Epithelial cell of esophagus (primary cell): ENCODE results near the gene PTPRM.

Source experiments
- DNase-seq: peaks from one replicate; pipeline ENCODE4 v3.0.0; 2010; ENCODE audit warnings: low read depth
- H3K4me3 ChIP-seq: 2 replicates; pipeline ENCODE4 v1.5.1; 2011; ENCODE audit warnings: mild to moderate bottlenecking, low read length, control low read depth
- TF ChIP-seq, protein P1 (sequence below): IDR thresholded peaks from 2 replicates; pipeline ENCODE4 v1.5.1; 2011; ENCODE audit warnings: low read depth, mild to moderate bottlenecking, low read length, control low read depth, inconsistent platforms; ENCODE audit not compliant: insufficient read depth; ENCODE audit errors: missing control alignments

Gene PTPRM

DNA sequence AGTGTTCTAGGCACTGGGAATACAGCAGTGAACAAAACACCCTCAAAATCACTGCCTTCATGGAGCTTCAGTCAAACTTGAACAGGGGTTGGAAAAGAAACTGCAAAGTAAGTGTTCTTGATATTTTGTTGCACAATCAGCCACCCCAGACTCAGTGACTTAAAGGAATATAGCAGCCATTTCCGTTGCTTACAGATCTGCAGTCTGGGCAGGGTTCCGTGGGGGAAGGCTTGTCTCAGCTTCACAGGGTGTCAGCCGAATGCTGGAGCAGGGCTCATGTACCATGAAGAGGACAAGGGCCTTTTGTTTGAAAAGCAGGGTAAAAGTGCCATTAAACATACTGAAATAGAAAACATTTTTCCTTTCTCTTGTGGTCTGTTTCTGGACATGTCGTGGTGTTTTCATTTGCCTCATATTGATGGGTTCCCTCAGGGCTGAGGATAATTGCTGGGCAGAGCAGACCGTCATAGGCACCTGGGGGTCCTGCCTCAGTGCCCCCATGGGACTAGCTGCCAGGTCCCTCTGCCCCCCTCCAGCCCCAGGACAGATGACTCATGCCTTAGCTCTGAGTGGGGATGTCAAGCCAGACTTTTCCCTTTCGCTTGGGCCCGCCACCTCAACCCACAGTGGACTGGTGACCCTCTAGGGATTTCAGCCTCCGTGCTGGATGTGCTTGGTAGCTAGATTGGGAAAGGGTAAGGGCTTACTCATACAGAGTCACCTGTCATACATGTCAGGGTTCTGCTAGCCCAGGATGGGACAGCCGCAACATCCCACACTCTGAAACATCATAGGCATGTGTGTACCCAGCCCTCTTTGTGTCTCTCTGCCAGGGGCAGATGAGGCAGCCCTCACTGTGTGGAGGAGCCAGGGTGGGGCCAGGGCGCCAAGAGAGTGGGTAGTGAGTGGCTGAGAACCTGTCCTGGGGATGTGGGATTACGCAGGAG is 96.5 kb downstream of the PTPRM start:
- TF ChIP-seq, protein P1, sequence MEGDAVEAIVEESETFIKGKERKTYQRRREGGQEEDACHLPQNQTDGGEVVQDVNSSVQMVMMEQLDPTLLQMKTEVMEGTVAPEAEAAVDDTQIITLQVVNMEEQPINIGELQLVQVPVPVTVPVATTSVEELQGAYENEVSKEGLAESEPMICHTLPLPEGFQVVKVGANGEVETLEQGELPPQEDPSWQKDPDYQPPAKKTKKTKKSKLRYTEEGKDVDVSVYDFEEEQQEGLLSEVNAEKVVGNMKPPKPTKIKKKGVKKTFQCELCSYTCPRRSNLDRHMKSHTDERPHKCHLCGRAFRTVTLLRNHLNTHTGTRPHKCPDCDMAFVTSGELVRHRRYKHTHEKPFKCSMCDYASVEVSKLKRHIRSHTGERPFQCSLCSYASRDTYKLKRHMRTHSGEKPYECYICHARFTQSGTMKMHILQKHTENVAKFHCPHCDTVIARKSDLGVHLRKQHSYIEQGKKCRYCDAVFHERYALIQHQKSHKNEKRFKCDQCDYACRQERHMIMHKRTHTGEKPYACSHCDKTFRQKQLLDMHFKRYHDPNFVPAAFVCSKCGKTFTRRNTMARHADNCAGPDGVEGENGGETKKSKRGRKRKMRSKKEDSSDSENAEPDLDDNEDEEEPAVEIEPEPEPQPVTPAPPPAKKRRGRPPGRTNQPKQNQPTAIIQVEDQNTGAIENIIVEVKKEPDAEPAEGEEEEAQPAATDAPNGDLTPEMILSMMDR: no peak
- DNase-seq: no peak
- H3K4me3 ChIP-seq: no peak overlapping the region

DNA sequence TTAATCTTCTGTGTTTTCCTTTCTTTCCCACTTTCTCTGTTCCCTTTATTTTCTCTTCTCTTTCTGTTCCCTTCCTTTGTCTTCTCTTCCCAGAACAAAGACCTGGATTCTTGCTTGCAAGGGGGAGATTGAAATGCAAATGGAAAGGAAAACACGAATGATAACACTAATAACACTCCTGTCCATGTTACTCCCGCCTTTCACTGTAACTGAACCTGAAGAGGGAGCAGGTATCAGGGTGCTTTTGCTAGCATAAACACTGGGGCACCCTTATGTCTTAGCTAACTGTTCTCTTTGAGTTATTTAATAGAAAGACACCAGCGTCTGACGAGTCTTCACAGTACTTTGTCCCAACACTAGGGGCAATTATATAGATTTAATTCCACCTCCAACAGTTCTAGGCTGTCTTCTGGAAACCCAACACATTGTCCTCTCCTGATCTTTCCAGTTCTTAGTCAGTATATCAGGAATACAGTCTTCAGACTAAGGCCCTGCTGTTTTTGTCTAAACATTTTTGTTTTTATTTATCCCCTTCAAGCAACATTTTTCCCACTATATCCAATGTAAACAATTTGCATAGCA is 99.2 kb downstream of the PTPRM start:
- TF ChIP-seq, protein P1: no peak
- no peak overlapping the region for H3K4me3 ChIP-seq
- no peak for DNase-seq

DNA sequence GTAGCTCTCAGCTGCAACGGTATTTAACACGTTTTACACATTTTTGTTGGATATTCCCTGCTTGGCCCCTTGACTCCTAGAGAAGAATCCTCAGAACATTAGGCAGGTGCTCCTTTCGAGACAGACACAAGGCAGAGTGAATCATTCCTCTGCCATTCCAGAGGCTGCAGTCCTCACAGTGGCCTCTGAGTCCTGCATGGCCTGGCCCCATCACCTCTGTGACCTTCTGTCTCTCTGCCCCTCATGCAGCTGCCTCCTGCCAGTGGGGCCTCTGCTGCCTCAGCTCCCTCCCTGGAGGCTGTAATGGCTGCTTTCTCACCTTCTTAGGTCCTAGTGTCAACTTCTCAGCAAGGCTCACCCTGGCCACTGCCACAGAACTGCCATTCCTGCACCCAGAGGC is 101.3 kb downstream of the PTPRM start:
- no peak overlapping the region for H3K4me3 ChIP-seq
- TF ChIP-seq, protein P1: no peak
- DNase-seq: no peak

DNA sequence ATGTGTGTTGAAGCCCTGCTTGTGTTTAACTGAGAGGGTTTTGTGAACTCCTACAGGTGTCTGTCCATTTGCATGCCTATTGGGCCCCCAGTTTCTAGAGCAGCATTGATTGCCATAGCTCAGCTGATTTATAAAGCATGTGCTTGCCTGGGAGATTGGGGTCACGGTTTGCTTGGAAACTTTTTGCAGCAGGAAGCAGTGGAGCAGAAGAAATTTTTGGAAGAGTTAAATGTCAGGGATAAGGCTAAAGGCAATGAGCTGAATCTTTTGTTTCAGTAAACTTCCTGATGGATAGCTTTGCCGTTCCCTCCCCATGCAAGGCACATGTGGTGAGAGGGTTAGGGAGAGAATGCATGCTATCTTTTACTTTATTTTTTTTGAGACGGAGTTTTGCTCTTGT is 102.2 kb downstream of the PTPRM start:
- TF ChIP-seq, protein P1: no peak
- H3K4me3 ChIP-seq: no peak overlapping the region
- DNase-seq: no peak

DNA sequence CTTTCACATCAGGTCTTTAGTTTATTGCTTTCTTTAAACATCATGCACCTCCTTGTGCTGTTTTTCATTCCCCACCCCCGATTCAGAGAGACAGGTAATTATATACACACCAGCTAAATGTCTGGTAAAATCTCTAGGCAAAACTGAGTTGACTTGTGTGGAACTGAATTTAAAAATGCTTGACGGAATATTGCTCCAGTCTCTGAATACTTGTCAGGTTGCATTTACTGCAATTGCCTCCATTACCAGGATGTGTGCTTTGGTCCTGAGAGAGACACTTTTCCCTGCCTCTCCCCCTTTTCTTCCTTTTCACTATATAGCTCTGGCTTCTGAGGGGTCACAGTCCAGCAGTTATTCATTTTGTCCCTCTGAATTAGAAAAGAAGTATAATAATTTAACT is 104.0 kb downstream of the PTPRM start:
- H3K4me3 ChIP-seq: no peak overlapping the region
- no peak for DNase-seq
- TF ChIP-seq, protein P1: no peak

DNA sequence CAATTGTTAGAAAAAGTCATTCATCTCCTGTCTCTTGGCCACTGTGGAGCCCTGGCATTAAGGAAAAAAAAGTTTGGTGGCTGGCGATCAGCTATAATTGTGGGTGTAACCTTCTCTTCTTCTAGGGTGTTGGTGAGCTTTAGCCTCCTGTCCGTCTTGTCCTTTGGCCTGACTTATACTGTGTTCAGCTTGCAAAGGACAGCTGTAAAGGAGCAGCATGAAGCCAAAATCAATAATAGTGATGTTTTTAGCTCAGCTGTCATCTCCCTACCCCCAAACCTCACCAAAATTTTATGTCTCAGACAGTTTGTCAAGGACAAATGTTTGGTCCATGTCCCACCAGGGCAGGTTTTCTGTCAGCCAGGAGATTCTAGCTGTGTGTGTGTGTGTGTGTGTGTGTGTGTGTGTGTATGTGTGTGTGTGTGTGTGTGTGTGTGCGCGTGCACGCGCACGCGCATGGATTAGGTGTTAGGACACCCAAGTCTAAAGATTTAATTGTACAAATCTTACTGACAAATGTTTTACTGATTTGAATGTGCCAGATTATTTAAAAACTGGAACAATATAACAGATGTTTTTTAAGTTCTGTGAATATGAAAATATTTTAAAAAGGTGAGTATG is 109.2 kb downstream of the PTPRM start:
- H3K4me3 ChIP-seq: no peak overlapping the region
- TF ChIP-seq, protein P1: no peak

DNA sequence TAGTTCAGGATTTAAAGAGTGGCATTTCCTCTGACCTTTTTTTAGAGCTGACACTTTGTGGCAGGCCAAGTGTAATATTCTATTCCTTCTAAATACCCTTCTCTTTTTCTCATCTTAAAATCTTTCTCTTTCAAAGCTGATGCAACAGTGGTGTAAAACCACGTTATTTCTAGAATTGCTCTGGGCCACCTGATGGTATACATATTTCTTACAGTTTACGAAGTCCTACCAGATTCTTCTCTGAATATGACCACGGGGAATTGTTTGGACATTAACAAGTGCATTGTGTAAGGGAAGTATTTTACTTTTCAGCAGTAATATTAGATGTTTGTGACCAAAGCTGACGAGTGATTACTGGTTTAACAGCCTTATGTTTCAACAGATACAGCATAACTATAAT is 109.9 kb downstream of the PTPRM start:
- H3K4me3 ChIP-seq: no peak overlapping the region
- TF ChIP-seq, protein P1: no peak
- DNase-seq: no peak

More for the DNA sequence above, 109.2 kb downstream of the PTPRM start:
- no peak for DNase-seq
